Adipocyte (in vitro differentiated cells): Measurements from ENCODE around the gene TMEM204.

ENCODE experiments used
- DNase-seq: peaks from one replicate; pipeline ENCODE4 v3.0.0-alpha.2; 2015; ENCODE audit warnings: low read depth
- H3K27me3 ChIP-seq: replicated peaks from 2 replicates; pipeline ENCODE4 v1.7.0; 2013; ENCODE audit warnings: mild to moderate bottlenecking, low read length, moderate library complexity; ENCODE audit not compliant: control insufficient read depth, insufficient read depth
- H3K36me3 ChIP-seq: 2 replicates; pipeline ENCODE4 v1.7.0; 2013; ENCODE audit warnings: low read length, mild to moderate bottlenecking, moderate library complexity; ENCODE audit not compliant: control insufficient read depth, insufficient read depth, severe bottlenecking
- H3K4me1 ChIP-seq: 2 replicates; pipeline ENCODE4 v1.7.0; 2013; ENCODE audit warnings: mild to moderate bottlenecking, low read length, moderate library complexity; ENCODE audit not compliant: control insufficient read depth, insufficient read depth
- H3K4me3 ChIP-seq: 2 replicates; pipeline ENCODE4 v1.7.0; 2013; ENCODE audit warnings: mild to moderate bottlenecking, low read length, moderate library complexity
- H3K9ac ChIP-seq: 2 replicates; pipeline ENCODE4 v1.7.0; 2013; ENCODE audit warnings: mild to moderate bottlenecking, low read length, moderate library complexity
- H3K9me3 ChIP-seq: 2 replicates; pipeline ENCODE4 v1.7.0; 2013; ENCODE audit warnings: mild to moderate bottlenecking, low read length, moderate library complexity; ENCODE audit not compliant: control insufficient read depth

Gene TMEM204

DNA sequence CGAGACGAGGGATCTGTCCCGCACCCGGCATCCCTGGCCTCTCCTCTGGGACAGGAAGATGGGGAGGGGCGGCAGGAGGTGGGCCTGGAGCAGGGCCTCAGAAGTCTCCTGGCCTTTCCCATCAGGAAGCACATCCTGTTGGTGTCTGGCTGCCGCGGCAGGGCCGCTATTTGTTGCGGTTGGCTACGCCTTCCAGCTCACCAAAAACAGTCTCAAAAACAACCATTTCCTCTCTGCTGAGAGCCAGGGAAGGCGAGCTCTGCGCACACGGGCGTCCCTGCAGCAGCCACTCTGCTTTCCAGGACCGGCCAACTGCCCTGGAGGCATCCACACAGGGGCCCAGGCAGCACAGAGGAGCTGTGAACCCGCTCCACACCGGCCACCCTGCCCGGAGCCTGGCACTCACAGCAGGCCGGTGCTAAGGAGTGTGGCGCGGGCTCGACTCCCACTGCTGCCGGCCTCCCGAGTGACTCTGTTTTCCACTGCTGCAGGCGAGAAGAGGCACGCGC is at the start of gene TMEM204:
Gene TMEM204, plus strand, starts transcription at position 224 of the 509 bp plus-strand sequence. CDS start 610 bp downstream, outside the sequence.
- DNase-seq: peak; percentile 80
- Histone ChIP-seq H3K9ac (peak within 1 kb of the TSS; percentile 88), H3K27me3 (no peaks in the 10 kb centered on the region), H3K4me3 (peak within 1 kb of the TSS; percentile 80), H3K36me3 (peaks cover 12% of the 10 kb centered on the region), H3K4me1 (peaks cover 41% of the 10 kb centered on the region), H3K9me3 (no peaks in the 10 kb centered on the region)

- Histone ChIP-seq H3K36me3 (no peaks in the 10 kb centered on the region), H3K4me3 (no peak overlapping the region), H3K9ac (no peak overlapping the region), H3K27me3 (no peaks in the 10 kb centered on the region), H3K9me3 (no peaks in the 10 kb centered on the region), H3K4me1 (no peaks in the 10 kb centered on the region)
- DNase-seq: no peak
Measured at GRCh38 chr16:1485847-1486496, 47.5 kb upstream of the TMEM204 start.

- Histone ChIP-seq H3K27me3 (no peaks in the 10 kb centered on the region), H3K4me1 (no peaks in the 10 kb centered on the region), H3K4me3 (no peak overlapping the region), H3K9me3 (no peaks in the 10 kb centered on the region), H3K9ac (no peak overlapping the region), H3K36me3 (no peaks in the 10 kb centered on the region)
- DNase-seq: no peak
Measured at GRCh38 chr16:1486551-1487390, 46.7 kb upstream of the TMEM204 start.

- no peak overlapping the region for H3K4me3 ChIP-seq
- no peak overlapping the region for H3K9ac ChIP-seq
- peaks cover under 1% of the 10 kb centered on the region for H3K4me1 ChIP-seq
- no peaks in the 10 kb centered on the region for H3K27me3 ChIP-seq
- no peak for DNase-seq
- H3K9me3 ChIP-seq: no peaks in the 10 kb centered on the region
- H3K36me3 ChIP-seq: no peaks in the 10 kb centered on the region
Measured at GRCh38 chr16:1487395-1488053, 45.9 kb upstream of the TMEM204 start.

DNA sequence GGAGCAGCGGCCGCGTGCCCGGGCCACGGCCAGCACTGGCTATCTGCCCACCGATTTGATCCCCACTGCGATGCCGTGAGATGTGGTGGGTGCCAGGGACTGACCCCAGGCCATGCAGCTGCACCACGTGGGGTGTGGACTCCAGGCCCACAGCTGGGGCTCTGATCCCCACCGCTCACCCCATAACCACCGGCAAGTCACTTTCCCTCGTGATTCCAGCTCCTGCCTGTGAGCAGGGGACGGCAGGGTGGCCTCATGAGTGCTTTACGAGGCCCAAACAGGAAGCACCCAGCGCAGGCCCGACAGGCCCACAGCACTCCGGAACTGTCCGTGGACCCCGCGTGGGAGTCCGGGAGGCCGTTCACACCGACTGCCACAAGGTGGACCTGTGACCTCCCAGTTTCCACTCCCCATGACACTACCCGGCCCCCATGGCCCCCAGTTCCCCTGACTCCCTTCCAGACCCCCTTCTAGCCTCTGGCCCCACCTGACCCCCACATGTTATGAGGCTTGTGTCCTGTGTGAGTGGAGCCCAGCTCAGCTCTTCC is 45.3 kb upstream of the TMEM204 start:
- no peak for DNase-seq

DNA sequence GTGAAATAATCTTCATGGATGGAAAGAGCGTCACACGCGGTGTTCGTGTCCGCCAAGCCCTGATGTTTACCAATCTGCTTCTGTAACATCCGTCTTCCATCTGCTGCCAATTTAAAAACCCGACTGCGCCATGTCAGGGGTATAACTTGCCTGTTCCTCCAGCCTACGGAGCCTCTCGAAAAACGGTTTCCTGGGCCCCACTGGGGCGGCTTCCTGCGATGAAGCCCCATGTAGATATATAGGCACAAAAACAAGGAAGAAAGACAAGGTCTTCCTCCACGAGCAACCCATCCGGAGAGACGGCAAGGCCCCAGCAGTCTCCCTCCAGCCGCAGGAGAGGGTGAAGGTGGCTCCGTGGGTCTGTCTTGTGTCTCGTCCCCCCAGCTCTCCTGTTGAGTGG is 44.8 kb upstream of the TMEM204 start, which contains the start of gene PTX4:
Gene PTX4, minus strand, starts transcription at position 326 of the 400 bp plus-strand sequence. Its CDS starts 35 bp downstream, at position 291.
- Histone ChIP-seq H3K9me3 (no peaks in the 10 kb centered on the region), H3K4me1 (peaks cover 6% of the 10 kb centered on the region), H3K9ac (no peak within 1 kb of the TSS), H3K36me3 (no peaks in the 10 kb centered on the region), H3K4me3 (no peak within 1 kb of the TSS), H3K27me3 (no peaks in the 10 kb centered on the region)
- no peak for DNase-seq

More for the DNA sequence above, 45.3 kb upstream of the TMEM204 start:
- Histone ChIP-seq H3K27me3 (no peaks in the 10 kb centered on the region), H3K9ac (no peak overlapping the region), H3K4me3 (no peak overlapping the region), H3K9me3 (no peaks in the 10 kb centered on the region), H3K36me3 (no peaks in the 10 kb centered on the region), H3K4me1 (peaks cover 6% of the 10 kb centered on the region)

GRCh38 chr16:1489077-1489476 is 44.4 kb upstream of the TMEM204 start:
- no peaks in the 10 kb centered on the region for H3K36me3 ChIP-seq
- H3K27me3 ChIP-seq: no peaks in the 10 kb centered on the region
- DNase-seq: no peak
- H3K4me3 ChIP-seq: no peak overlapping the region
- peaks cover 9% of the 10 kb centered on the region for H3K4me1 ChIP-seq
- no peaks in the 10 kb centered on the region for H3K9me3 ChIP-seq
- H3K9ac ChIP-seq: no peak overlapping the region

GRCh38 chr16:1491327-1491726 is 42.1 kb upstream of the TMEM204 start:
- H3K27me3 ChIP-seq: no peaks in the 10 kb centered on the region
- H3K9me3 ChIP-seq: no peaks in the 10 kb centered on the region
- peaks cover 16% of the 10 kb centered on the region for H3K4me1 ChIP-seq
- peaks cover 10% of the 10 kb centered on the region for H3K36me3 ChIP-seq
- H3K4me3 ChIP-seq: no peak overlapping the region
- no peak overlapping the region for H3K9ac ChIP-seq
- no peak for DNase-seq

DNA sequence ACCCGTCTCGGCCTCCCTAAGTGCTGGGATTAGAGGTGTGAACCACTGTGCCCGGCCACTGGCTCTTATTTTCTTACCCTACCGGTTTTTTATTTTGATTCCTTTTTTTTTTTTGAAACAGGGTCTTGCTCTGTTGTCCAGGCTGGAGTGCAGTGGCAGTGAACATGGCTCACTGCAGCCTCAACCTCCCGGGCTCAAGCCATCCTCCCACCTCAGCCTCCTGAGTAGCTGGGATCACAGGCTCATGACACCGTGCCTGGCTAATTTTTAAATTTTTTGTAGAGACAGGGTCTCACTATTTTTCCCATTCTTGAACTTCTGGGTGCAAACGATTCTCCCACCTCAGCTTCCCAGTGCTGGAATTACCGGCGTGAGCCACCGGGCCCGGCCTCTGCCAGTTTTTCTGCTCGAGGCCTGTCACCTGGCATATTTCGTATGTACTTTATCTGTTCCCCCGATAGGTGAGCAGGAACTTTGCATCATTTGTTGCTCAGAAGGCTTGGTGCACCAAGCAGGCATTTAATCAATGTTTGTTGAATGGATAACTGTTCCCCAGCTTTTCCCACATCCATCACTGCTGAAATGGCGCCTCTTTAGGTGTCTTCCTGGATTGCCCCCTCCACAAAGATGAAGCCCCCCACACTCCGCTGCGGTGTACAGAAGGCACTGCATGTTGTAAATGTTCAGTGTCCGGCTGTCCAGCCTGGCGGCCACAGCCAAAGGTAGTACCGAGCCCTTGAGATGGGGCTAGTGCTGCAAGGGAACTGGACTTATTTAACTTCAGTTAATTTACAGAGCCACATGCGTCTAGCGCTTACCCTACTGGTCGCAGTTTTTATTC is 41.2 kb upstream of the TMEM204 start:
- Histone ChIP-seq H3K4me1 (peaks cover 16% of the 10 kb centered on the region), H3K27me3 (no peaks in the 10 kb centered on the region), H3K36me3 (peaks cover 20% of the 10 kb centered on the region), H3K9me3 (no peaks in the 10 kb centered on the region), H3K9ac (peak overlapping the region; percentile 83), H3K4me3 (peak overlapping the region; percentile 89)
- no peak for DNase-seq

GRCh38 chr16:1492923-1493745 is 40.3 kb upstream of the TMEM204 start, which contains the start of gene TELO2:
Gene TELO2 (plus strand): TSS chr16:1493360. CDS start chr16:1494282, 922 bp downstream.
- Histone ChIP-seq H3K9me3 (no peaks in the 10 kb centered on the region), H3K4me3 (peak within 1 kb of the TSS; percentile 89), H3K27me3 (no peaks in the 10 kb centered on the region), H3K4me1 (peaks cover 16% of the 10 kb centered on the region), H3K9ac (peak within 1 kb of the TSS; percentile 86), H3K36me3 (peaks cover 24% of the 10 kb centered on the region)
- peak; percentile 94 for DNase-seq
